Liver (tissue), 3 donors: Measurements from ENCODE around the gene PODXL2.

Experiments used
- RAD21 ChIP-seq, 2 donors: IDR thresholded peaks; 2 replicates each; pipeline ENCODE4 v1.6.1; 2016; ENCODE audit warnings: antibody characterized with exemption in 2 of 2, mild to moderate bottlenecking in 2 of 2
- REST ChIP-seq: IDR thresholded peaks from 2 replicates; pipeline ENCODE4 v1.6.1; 2016; ENCODE audit warnings: antibody characterized with exemption, mild to moderate bottlenecking
- TF ChIP-seq, protein P1 (sequence below): fragments of 150-350 bp; IDR thresholded peaks from 2 replicates; pipeline ENCODE4 v1.5.1; 2017; ENCODE audit warnings: improper control_type of control experiment, low read depth, low read length; ENCODE audit not compliant: missing input control
- donor health status: healthy.
- donor health status: healthy.

- TF ChIP-seq, protein P1, sequence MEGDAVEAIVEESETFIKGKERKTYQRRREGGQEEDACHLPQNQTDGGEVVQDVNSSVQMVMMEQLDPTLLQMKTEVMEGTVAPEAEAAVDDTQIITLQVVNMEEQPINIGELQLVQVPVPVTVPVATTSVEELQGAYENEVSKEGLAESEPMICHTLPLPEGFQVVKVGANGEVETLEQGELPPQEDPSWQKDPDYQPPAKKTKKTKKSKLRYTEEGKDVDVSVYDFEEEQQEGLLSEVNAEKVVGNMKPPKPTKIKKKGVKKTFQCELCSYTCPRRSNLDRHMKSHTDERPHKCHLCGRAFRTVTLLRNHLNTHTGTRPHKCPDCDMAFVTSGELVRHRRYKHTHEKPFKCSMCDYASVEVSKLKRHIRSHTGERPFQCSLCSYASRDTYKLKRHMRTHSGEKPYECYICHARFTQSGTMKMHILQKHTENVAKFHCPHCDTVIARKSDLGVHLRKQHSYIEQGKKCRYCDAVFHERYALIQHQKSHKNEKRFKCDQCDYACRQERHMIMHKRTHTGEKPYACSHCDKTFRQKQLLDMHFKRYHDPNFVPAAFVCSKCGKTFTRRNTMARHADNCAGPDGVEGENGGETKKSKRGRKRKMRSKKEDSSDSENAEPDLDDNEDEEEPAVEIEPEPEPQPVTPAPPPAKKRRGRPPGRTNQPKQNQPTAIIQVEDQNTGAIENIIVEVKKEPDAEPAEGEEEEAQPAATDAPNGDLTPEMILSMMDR: no peak
- TF ChIP-seq REST (no peak), RAD21 (IDR thresholded peaks at IDR 0.05) (no peak)
Measured at GRCh38 chr3:127688416-127689265, 59.7 kb downstream of the PODXL2 start.
